Measurements from ENCODE around the gene ACAP3. TPM values are rescaled to one million over a fixed set of nuclear protein-coding genes. Genes with fewer than 3 reads are reported as not detected.

The ACAP3 gene
- polyA plus RNA-seq, 1 donor = 67.7 TPM

GRCh38 chr1:1351511-1352427 lies 44.0 kb upstream of the ACAP3 start:
- peak in 1 of 2 donors; percentile 34 for DNase-seq
- no peaks in the 10 kb centered on the region for H3K9me3 ChIP-seq (ENCODE audit: control insufficient read depth, low read depth, low read length)
- H3K4me3 ChIP-seq (ENCODE audit: low read length) = no peak overlapping the region
- peaks cover 42% of the 10 kb centered on the region for H3K4me1 ChIP-seq (ENCODE audit: control insufficient read depth, insufficient read depth, low read length)
- no peaks in the 10 kb centered on the region for H3K27me3 ChIP-seq (ENCODE audit: control insufficient read depth, insufficient read depth, low read length)
- peaks cover 22% of the 10 kb centered on the region for H3K36me3 ChIP-seq (ENCODE audit: control insufficient read depth, insufficient read depth, low read length)
- no CpG with 5 or more reads among the region's 29 CpGs for WGBS (ENCODE audit: insufficient coverage, low lambda C conversion rate)
- no peak overlapping the region for H3K27ac ChIP-seq (ENCODE audit: low read length)

- no CpG with 5 or more reads among the region's 122 CpGs for whole genome bisulfite sequencing (ENCODE audit: insufficient coverage, low lambda C conversion rate)
- peaks cover 63% of the 10 kb centered on the region for H3K4me1 ChIP-seq (ENCODE audit: control insufficient read depth, insufficient read depth, low read length)
- H3K4me3 ChIP-seq (ENCODE audit: low read length) = peak within 1 kb of the TSS; percentile 63
- H3K9me3 ChIP-seq (ENCODE audit: control insufficient read depth, low read depth, low read length) = no peaks in the 10 kb centered on the region
- no peaks in the 10 kb centered on the region for H3K27me3 ChIP-seq (ENCODE audit: control insufficient read depth, insufficient read depth, low read length)
- peak within 1 kb of the TSS; percentile 75 for H3K27ac ChIP-seq (ENCODE audit: low read length)
- peak; percentile 56 to 80 for DNase-seq
- H3K36me3 ChIP-seq (ENCODE audit: control insufficient read depth, insufficient read depth, low read length) = peaks cover 23% of the 10 kb centered on the region
Measured at GRCh38 chr1:1349256-1350012, 41.7 kb upstream of the ACAP3 start, which contains the start of gene DVL1. Gene DVL1 (minus strand): TSS chr1:1349418. CDS start chr1:1349065, 353 bp downstream.

GRCh38 chr1:1348420-1349255 lies 40.9 kb upstream of the ACAP3 start:
- Histone ChIP-seq H3K27ac (ENCODE audit: low read length) (peak overlapping the region; percentile 75), H3K4me1 (ENCODE audit: control insufficient read depth, insufficient read depth, low read length) (peaks cover 59% of the 10 kb centered on the region), H3K27me3 (ENCODE audit: control insufficient read depth, insufficient read depth, low read length) (no peaks in the 10 kb centered on the region), H3K4me3 (ENCODE audit: low read length) (peak overlapping the region; percentile 63), H3K9me3 (ENCODE audit: control insufficient read depth, low read depth, low read length) (no peaks in the 10 kb centered on the region), H3K36me3 (ENCODE audit: control insufficient read depth, insufficient read depth, low read length) (peaks cover 16% of the 10 kb centered on the region)
- WGBS (ENCODE audit: insufficient coverage, low lambda C conversion rate) = no CpG with 5 or more reads among the region's 109 CpGs
- DNase-seq = peak; percentile 51 to 65

- H3K4me1 ChIP-seq (ENCODE audit: control insufficient read depth, insufficient read depth, low read length) = peaks cover 52% of the 10 kb centered on the region
- peak; percentile 64 to 74 for DNase-seq
- no CpG with 5 or more reads among the region's 26 CpGs for WGBS (ENCODE audit: insufficient coverage, low lambda C conversion rate)
- no peaks in the 10 kb centered on the region for H3K9me3 ChIP-seq (ENCODE audit: control insufficient read depth, low read depth, low read length)
- H3K27ac ChIP-seq (ENCODE audit: low read length) = peak overlapping the region; percentile 75
- peaks cover 8% of the 10 kb centered on the region for H3K36me3 ChIP-seq (ENCODE audit: control insufficient read depth, insufficient read depth, low read length)
- no peaks in the 10 kb centered on the region for H3K27me3 ChIP-seq (ENCODE audit: control insufficient read depth, insufficient read depth, low read length)
- H3K4me3 ChIP-seq (ENCODE audit: low read length) = peak overlapping the region; percentile 43
Measured at GRCh38 chr1:1347663-1348419, 40.1 kb upstream of the ACAP3 start.

- peaks cover 4% of the 10 kb centered on the region for H3K36me3 ChIP-seq (ENCODE audit: control insufficient read depth, insufficient read depth, low read length)
- H3K4me3 ChIP-seq (ENCODE audit: low read length) = peak overlapping the region; percentile 43
- H3K9me3 ChIP-seq (ENCODE audit: control insufficient read depth, low read depth, low read length) = no peaks in the 10 kb centered on the region
- no peak for DNase-seq
- H3K27ac ChIP-seq (ENCODE audit: low read length) = peak overlapping the region; percentile 75
- WGBS (ENCODE audit: insufficient coverage, low lambda C conversion rate) = no CpG with 5 or more reads among the region's 10 CpGs
- no peaks in the 10 kb centered on the region for H3K27me3 ChIP-seq (ENCODE audit: control insufficient read depth, insufficient read depth, low read length)
- H3K4me1 ChIP-seq (ENCODE audit: control insufficient read depth, insufficient read depth, low read length) = peaks cover 45% of the 10 kb centered on the region
Measured at GRCh38 chr1:1347026-1347595, 39.4 kb upstream of the ACAP3 start.

GRCh38 chr1:1346501-1346890 lies 38.8 kb upstream of the ACAP3 start:
- no CpG with 5 or more reads among the region's 10 CpGs for WGBS (ENCODE audit: insufficient coverage, low lambda C conversion rate)
- no peak overlapping the region for H3K4me3 ChIP-seq (ENCODE audit: low read length)
- no peaks in the 10 kb centered on the region for H3K27me3 ChIP-seq (ENCODE audit: control insufficient read depth, insufficient read depth, low read length)
- no peaks in the 10 kb centered on the region for H3K9me3 ChIP-seq (ENCODE audit: control insufficient read depth, low read depth, low read length)
- H3K27ac ChIP-seq (ENCODE audit: low read length) = no peak overlapping the region
- peaks cover 8% of the 10 kb centered on the region for H3K36me3 ChIP-seq (ENCODE audit: control insufficient read depth, insufficient read depth, low read length)
- DNase-seq = no peak
- peaks cover 39% of the 10 kb centered on the region for H3K4me1 ChIP-seq (ENCODE audit: control insufficient read depth, insufficient read depth, low read length)

GRCh38 chr1:1345860-1346500 lies 38.2 kb upstream of the ACAP3 start:
- Histone ChIP-seq H3K4me3 (ENCODE audit: low read length) (no peak overlapping the region), H3K4me1 (ENCODE audit: control insufficient read depth, insufficient read depth, low read length) (peaks cover 37% of the 10 kb centered on the region), H3K9me3 (ENCODE audit: control insufficient read depth, low read depth, low read length) (no peaks in the 10 kb centered on the region), H3K27ac (ENCODE audit: low read length) (no peak overlapping the region), H3K36me3 (ENCODE audit: control insufficient read depth, insufficient read depth, low read length) (peaks cover 13% of the 10 kb centered on the region), H3K27me3 (ENCODE audit: control insufficient read depth, insufficient read depth, low read length) (no peaks in the 10 kb centered on the region)
- DNase-seq = no peak
- no CpG with 5 or more reads among the region's 12 CpGs for WGBS (ENCODE audit: insufficient coverage, low lambda C conversion rate)

GRCh38 chr1:1345384-1345783 lies 37.7 kb upstream of the ACAP3 start:
- Histone ChIP-seq H3K4me1 (ENCODE audit: control insufficient read depth, insufficient read depth, low read length) (peaks cover 37% of the 10 kb centered on the region), H3K9me3 (ENCODE audit: control insufficient read depth, low read depth, low read length) (no peaks in the 10 kb centered on the region), H3K27me3 (ENCODE audit: control insufficient read depth, insufficient read depth, low read length) (no peaks in the 10 kb centered on the region), H3K4me3 (ENCODE audit: low read length) (no peak overlapping the region), H3K27ac (ENCODE audit: low read length) (no peak overlapping the region), H3K36me3 (ENCODE audit: control insufficient read depth, insufficient read depth, low read length) (peaks cover 19% of the 10 kb centered on the region)
- DNase-seq = no peak
- no CpG with 5 or more reads among the region's 16 CpGs for WGBS (ENCODE audit: insufficient coverage, low lambda C conversion rate)

All from large intestine (tissue), 3 donors.